Neural cell (in vitro differentiated cells): ENCODE measurements around the gene LSM6. TPM values are rescaled to one million over a fixed set of nuclear protein-coding genes. Genes with fewer than 3 reads are reported as not detected.

Experiments used
- H2AFZ ChIP-seq: fragments of 200-600, 300-800 bp; sonication (generic), shearing (Covaris generic); 2 replicates; pipeline ENCODE4 v1.6.0; 2014; ENCODE audit warnings: low read depth, mild to moderate bottlenecking, antibody characterized with exemption, low read length, moderate library complexity
- H3F3A ChIP-seq: fragments of 200-600 bp; shearing (Covaris generic); 2 replicates; pipeline ENCODE4 v1.6.1; 2016; ENCODE audit warnings: mild to moderate bottlenecking, moderate library complexity, mixed read lengths, antibody characterized with exemption, low read length; ENCODE audit not compliant: insufficient read depth, poor library complexity, severe bottlenecking
- H3K27ac ChIP-seq: fragments of 200-600, 300-800 bp; sonication (generic), shearing (Covaris generic); 2 replicates; pipeline ENCODE4 v1.5.1; 2014; ENCODE audit warnings: mild to moderate bottlenecking, low read length, moderate library complexity
- H3K27me3 ChIP-seq: fragments of 300-800, 200-600 bp; sonication (generic), shearing (Covaris generic); 2 replicates; pipeline ENCODE4 v1.6.0; 2014; ENCODE audit warnings: mild to moderate bottlenecking, low read depth, low read length, moderate library complexity; ENCODE audit not compliant: insufficient read depth
- H3K36me3 ChIP-seq: fragments of 300-800, 200-600 bp; sonication (generic), shearing (Covaris generic); 2 replicates; pipeline ENCODE4 v1.5.1; 2014; ENCODE audit warnings: mild to moderate bottlenecking, antibody characterized with exemption, low read length, moderate library complexity; ENCODE audit not compliant: insufficient read depth
- H3K4me2 ChIP-seq: fragments of 300-800, 200-600 bp; sonication (generic), shearing (Covaris generic); 2 replicates; pipeline ENCODE4 v1.6.0; 2014; ENCODE audit warnings: mild to moderate bottlenecking, low read length
- H3K4me3 ChIP-seq: fragments of 300-800, 200-600 bp; sonication (generic), shearing (Covaris generic); 2 replicates; pipeline ENCODE4 v1.5.1; 2014; ENCODE audit warnings: mild to moderate bottlenecking, low read length, moderate library complexity
- H3K79me2 ChIP-seq: fragments of 200-600 bp; shearing (Covaris generic); replicated peaks from 2 replicates; pipeline ENCODE4 v1.6.0; 2014; ENCODE audit warnings: mild to moderate bottlenecking, low read length, moderate library complexity; ENCODE audit not compliant: insufficient read depth
- H3K9ac ChIP-seq: fragments of 300-800, 200-600 bp; sonication (generic), shearing (Covaris generic); 2 replicates; pipeline ENCODE4 v1.6.1; 2016; ENCODE audit warnings: mild to moderate bottlenecking, low read length, mixed read lengths
- H3K9me2 ChIP-seq: fragments of 200-600 bp; shearing (Covaris generic); 2 replicates; pipeline ENCODE4 v1.6.1; 2016; ENCODE audit warnings: mild to moderate bottlenecking, low read length, mixed read lengths; ENCODE audit not compliant: insufficient read depth
- H3K9me3 ChIP-seq: fragments of 200-600, 300-800 bp; sonication (generic), shearing (Covaris generic); 2 replicates; pipeline ENCODE4 v1.6.1; 2016; ENCODE audit warnings: mild to moderate bottlenecking, mixed run types, low read length, moderate library complexity, mixed read lengths
- H4K20me1 ChIP-seq: fragments of 200-600 bp; shearing (Covaris generic); 2 replicates; pipeline ENCODE4 v1.6.1; 2016; ENCODE audit warnings: mild to moderate bottlenecking, mixed run types; ENCODE audit not compliant: insufficient read depth
- CTCF ChIP-seq: fragments of 450-650 bp; IDR thresholded peaks from 2 replicates; pipeline ENCODE4 v1.5.1; 2014; ENCODE audit warnings: antibody characterized with exemption, mild to moderate bottlenecking, moderate library complexity; ENCODE audit not compliant: poor library complexity, severe bottlenecking
- EP300 ChIP-seq: fragments of 450-650 bp; conservative IDR thresholded peaks from 2 replicates; pipeline ENCODE4 v1.6.1; 2014; ENCODE audit warnings: antibody characterized with exemption, mild to moderate bottlenecking, moderate library complexity; ENCODE audit not compliant: poor library complexity, severe bottlenecking
- EZH2 ChIP-seq: fragments of 200-600, 300-800 bp; shearing (Covaris generic), sonication (generic); IDR thresholded peaks from 2 replicates; pipeline ENCODE4 v1.6.1; 2014; ENCODE audit warnings: antibody characterized with exemption, low read length, borderline replicate concordance, mild to moderate bottlenecking; ENCODE audit not compliant: insufficient read depth, poor library complexity, severe bottlenecking
- MXI1 ChIP-seq: fragments of 450-650 bp; conservative IDR thresholded peaks from 2 replicates; pipeline ENCODE4 v1.6.1; 2014; ENCODE audit warnings: antibody characterized with exemption, mild to moderate bottlenecking; ENCODE audit not compliant: poor library complexity, severe bottlenecking
- POLR2AphosphoS5 ChIP-seq: IDR thresholded peaks from 2 replicates; pipeline ENCODE4 v1.6.1; 2012
- RAD21 ChIP-seq: fragments of 450-650 bp; conservative IDR thresholded peaks from 2 replicates; pipeline ENCODE4 v1.6.1; 2014; ENCODE audit warnings: antibody characterized with exemption, mild to moderate bottlenecking, moderate library complexity
- REST ChIP-seq: IDR thresholded peaks from 2 replicates; pipeline ENCODE4 v1.6.1; 2012; ENCODE audit warnings: borderline replicate concordance
- SMC3 ChIP-seq: fragments of 450-650 bp; conservative IDR thresholded peaks from 2 replicates; pipeline ENCODE4 v1.6.1; 2014; ENCODE audit warnings: antibody characterized with exemption, mild to moderate bottlenecking, moderate library complexity; ENCODE audit not compliant: poor library complexity
- TAF1 ChIP-seq: IDR thresholded peaks from 2 replicates; pipeline ENCODE4 v1.6.1; 2012; ENCODE audit warnings: low read depth
- polyA plus RNA-seq: library from polyadenylated mRNA; depleted of rRNA; stranded (reverse); fragments of >200 nt; gene quantifications from 2 replicates; pipeline ENCODE4 v1.2.3, GENCODE V29; 2014

The LSM6 gene
- polyA plus RNA-seq, 1 donor from 2014 or later, result 123 TPM

GRCh38 chr4:146134761-146135445, 40.6 kb upstream of the LSM6 start:
- H3K9ac ChIP-seq, result no peak overlapping the region
- no peaks in the 10 kb centered on the region for H3K9me2 ChIP-seq
- no peaks in the 10 kb centered on the region for H3F3A ChIP-seq
- H3K36me3 ChIP-seq, result no peaks in the 10 kb centered on the region
- H3K4me2 ChIP-seq, result no peak overlapping the region
- no peaks in the 10 kb centered on the region for H3K9me3 ChIP-seq
- no peak for TF ChIP-seq SMC3
- TF ChIP-seq EZH2, result no peak
- no peak for TF ChIP-seq TAF1
- TF ChIP-seq REST, result no peak
- no peak for TF ChIP-seq CTCF
- TF ChIP-seq EP300, result no peak
- TF ChIP-seq POLR2AphosphoS5, result no peak
- no peak for TF ChIP-seq MXI1
- no peak for TF ChIP-seq RAD21
- H2AFZ ChIP-seq, result no peak overlapping the region
- H3K27ac ChIP-seq, result no peak overlapping the region
- no peak overlapping the region for H3K4me3 ChIP-seq
- no peaks in the 10 kb centered on the region for H3K79me2 ChIP-seq
- no peaks in the 10 kb centered on the region for H4K20me1 ChIP-seq
- H3K27me3 ChIP-seq, result no peaks in the 10 kb centered on the region

- H3K9me2 ChIP-seq, result no peaks in the 10 kb centered on the region
- H3K9me3 ChIP-seq, result no peaks in the 10 kb centered on the region
- no peaks in the 10 kb centered on the region for H3K36me3 ChIP-seq
- H3K27ac ChIP-seq, result no peak overlapping the region
- TF ChIP-seq SMC3 (no peak), EZH2 (no peak), CTCF (no peak), EP300 (no peak), TAF1 (no peak), REST (no peak), MXI1 (no peak), POLR2AphosphoS5 (no peak), RAD21 (no peak)
- H3F3A ChIP-seq, result no peaks in the 10 kb centered on the region
- H4K20me1 ChIP-seq, result no peaks in the 10 kb centered on the region
- H3K9ac ChIP-seq, result no peak overlapping the region
- H3K79me2 ChIP-seq, result no peaks in the 10 kb centered on the region
- no peaks in the 10 kb centered on the region for H3K27me3 ChIP-seq
- no peak overlapping the region for H2AFZ ChIP-seq
- no peak overlapping the region for H3K4me3 ChIP-seq
- H3K4me2 ChIP-seq, result no peak overlapping the region
Measured at GRCh38 chr4:146135941-146136340, 39.6 kb upstream of the LSM6 start.
